GM23338 (cell line): ENCODE data around the gene FNDC8. TPM values are rescaled to one million over a fixed set of nuclear protein-coding genes. Genes with fewer than 3 reads are reported as not detected.
A peak's percentile ranks its signal among the peaks of the same experiment; 100 is the strongest.

Experiments used
- ATAC-seq: fragments of 200-7000 bp; cut with Tn5 transposase; 3 replicates; pipeline ENCODE4 v1.9.1; 2020
- DNase-seq: peaks from one replicate; pipeline ENCODE4 v3.0.0-alpha.2; 2015; ENCODE audit warnings: low spot score
- H2AFZ ChIP-seq: fragments of 200-600 bp; sonication (generic); 2 replicates; pipeline ENCODE4 v1.8.0; 2016; ENCODE audit warnings: antibody characterized with exemption, mild to moderate bottlenecking, moderate library complexity
- H3F3A ChIP-seq: fragments of 200-600 bp; sonication (generic); replicated peaks from 2 replicates; pipeline ENCODE4 v1.8.0; 2017; ENCODE audit warnings: antibody characterized with exemption, mixed run types, low read depth
- H3K27ac ChIP-seq: fragments of 200-600 bp; sonication (generic); 2 replicates; pipeline ENCODE4 v1.6.1; 2016; ENCODE audit warnings: low read depth
- H3K27me3 ChIP-seq: fragments of 200-600 bp; sonication (generic); 2 replicates; pipeline ENCODE4 v1.8.0; 2016; ENCODE audit warnings: mild to moderate bottlenecking, mixed run types, moderate library complexity; ENCODE audit not compliant: insufficient read depth
- H3K36me3 ChIP-seq: fragments of 200-600 bp; sonication (generic); 2 replicates; pipeline ENCODE4 v1.8.0; 2016; ENCODE audit warnings: mild to moderate bottlenecking; ENCODE audit not compliant: insufficient read depth
- H3K4me1 ChIP-seq: fragments of 200-600 bp; sonication (generic); 2 replicates; pipeline ENCODE4 v1.8.0; 2016; ENCODE audit warnings: mild to moderate bottlenecking, moderate library complexity; ENCODE audit not compliant: insufficient read depth
- H3K4me2 ChIP-seq: fragments of 200-600 bp; sonication (generic); 2 replicates; pipeline ENCODE4 v1.7.1; 2017; ENCODE audit warnings: mixed run types
- H3K4me3 ChIP-seq: fragments of 200-600 bp; sonication (generic); 2 replicates; pipeline ENCODE4 v1.6.1; 2016; ENCODE audit warnings: mixed run types
- H3K79me2 ChIP-seq: fragments of 200-600 bp; sonication (generic); replicated peaks from 2 replicates; pipeline ENCODE4 v1.8.0; 2017; ENCODE audit warnings: mild to moderate bottlenecking; ENCODE audit not compliant: insufficient read depth
- H3K9me2 ChIP-seq: fragments of 200-600 bp; sonication (generic); 2 replicates; pipeline ENCODE4 v1.8.0; 2017; ENCODE audit not compliant: insufficient read depth
- H4K20me1 ChIP-seq: fragments of 200-600 bp; sonication (generic); replicated peaks from 2 replicates; pipeline ENCODE4 v1.8.0; 2017; ENCODE audit warnings: mild to moderate bottlenecking; ENCODE audit not compliant: insufficient read depth
- H3K27ac Mint-ChIP-seq: 2 replicates; pipeline ENCODE4 v1.8.0; 2020; ENCODE audit warnings: inconsistent platforms, mild to moderate bottlenecking, moderate library complexity, mixed read lengths
- H3K27me3 Mint-ChIP-seq: 3 replicates; pipeline ENCODE4 v1.8.0; 2022; ENCODE audit warnings: low read depth, mild to moderate bottlenecking, moderate library complexity, mixed read lengths, inconsistent platforms; ENCODE audit not compliant: insufficient read depth, poor library complexity
- H3K36me3 Mint-ChIP-seq: 3 replicates; pipeline ENCODE4 v1.8.0; 2021; ENCODE audit warnings: low read depth, mild to moderate bottlenecking, inconsistent platforms, moderate library complexity, mixed read lengths
- H3K4me1 Mint-ChIP-seq: 3 replicates; pipeline ENCODE4 v1.8.0; 2020; ENCODE audit warnings: mild to moderate bottlenecking, inconsistent platforms, mixed read lengths
- H3K4me3 Mint-ChIP-seq: 3 replicates; pipeline ENCODE4 v1.8.0; 2021; ENCODE audit warnings: moderate library complexity, mild to moderate bottlenecking, inconsistent platforms, mixed read lengths
- H3K9me3 Mint-ChIP-seq: 3 replicates; pipeline ENCODE4 v1.8.0; 2020; ENCODE audit warnings: moderate library complexity, mild to moderate bottlenecking, inconsistent platforms, mixed read lengths
- CREB1 ChIP-seq: fragments of 250-450 bp; sonication (Bioruptor Pico); IDR thresholded peaks from 2 replicates; pipeline ENCODE4 v1.5.0; 2020; ENCODE audit warnings: low read depth, mild to moderate bottlenecking, moderate library complexity
- CTCF ChIP-seq, 2 experiments: fragments of 200-600 bp in 1 of 2; sonication (generic) in 1 of 2; conservative IDR thresholded peaks; 2 replicates each; pipeline versions ENCODE4 v1.5.1 to v1.6.1; 2016 to 2017; ENCODE audit warnings: antibody characterized with exemption in 2 of 2, low read depth in 2 of 2, mild to moderate bottlenecking in 2 of 2, moderate library complexity in 1 of 2
- ETS1 ChIP-seq: IDR thresholded peaks from 2 replicates; pipeline ENCODE4 v1.6.1; 2016; ENCODE audit warnings: antibody characterized with exemption
- EZH2 ChIP-seq: fragments of 200-600 bp; sonication (generic); IDR thresholded peaks from one replicate; pipeline ENCODE4 v1.8.0; 2017; ENCODE audit warnings: antibody characterized with exemption, mild to moderate bottlenecking, low read depth; ENCODE audit not compliant: unreplicated experiment
- EZH2phosphoT487 ChIP-seq: fragments of 200-600 bp; sonication (generic); IDR thresholded peaks from one replicate; pipeline ENCODE4 v1.8.1; 2018; ENCODE audit warnings: antibody characterized with exemption; ENCODE audit not compliant: unreplicated experiment
- JUNB ChIP-seq: IDR thresholded peaks from one replicate; pipeline ENCODE4 v1.6.1; 2016; ENCODE audit warnings: antibody characterized with exemption; ENCODE audit not compliant: unreplicated experiment
- NANOG ChIP-seq: IDR thresholded peaks from 2 replicates; pipeline ENCODE4 v1.6.1; 2016; ENCODE audit warnings: antibody characterized with exemption, borderline replicate concordance
- POLR2AphosphoS5 ChIP-seq: IDR thresholded peaks from 2 replicates; pipeline ENCODE4 v1.6.1; 2016; ENCODE audit warnings: antibody characterized with exemption, low read depth
- STAT1 ChIP-seq: IDR thresholded peaks from one replicate; pipeline ENCODE4 v1.6.1; 2016; ENCODE audit warnings: antibody characterized with exemption; ENCODE audit not compliant: unreplicated experiment
- ZNF114 ChIP-seq: fragments of 250-450 bp; sonication (Bioruptor Pico); IDR thresholded peaks from 2 replicates; pipeline ENCODE4 v1.5.0; 2020; ENCODE audit warnings: mild to moderate bottlenecking, moderate library complexity
- ZNF462 ChIP-seq: fragments of 250-450 bp; sonication (Bioruptor Pico); IDR thresholded peaks from 2 replicates; pipeline ENCODE4 v1.5.0; 2020; ENCODE audit warnings: mild to moderate bottlenecking, moderate library complexity
- polyA plus RNA-seq: library from polyadenylated mRNA; unstranded; fragments of >200 nt; fragmentation: Nextera tagmentation; extraction: Ambion mirVana; gene quantifications from 2 replicates; pipeline ENCODE4 v1.2.1, GENCODE V29; 2016
- total RNA-seq: library from RNA; depleted of rRNA; stranded (reverse); fragments of >200 nt; shearing (Covaris generic); gene quantifications from 2 replicates; pipeline ENCODE4 v1.2.3, GENCODE V29; 2014

The FNDC8 gene
- total and polyA plus RNA-seq, 2 experiments from 2014 or later = not detected

- H3K4me3 Mint-ChIP-seq = no peak overlapping the region
- Histone ChIP-seq H4K20me1 (no peaks in the 10 kb centered on the region), H3K4me3 (no peak overlapping the region), H3K4me2 (no peak overlapping the region), H2AFZ (peak overlapping the region; percentile 72; the same call in 1 of the 2 replicates), H3K36me3 (no peaks in the 10 kb centered on the region), H3F3A (no peaks in the 10 kb centered on the region), H3K79me2 (no peaks in the 10 kb centered on the region), H3K27me3 (no peaks in the 10 kb centered on the region), H3K9me2 (no peaks in the 10 kb centered on the region), H3K27ac (no peak overlapping the region), H3K4me1 (no peaks in the 10 kb centered on the region)
- H3K36me3 Mint-ChIP-seq = no peaks in the 10 kb centered on the region
- TF ChIP-seq ZNF114 (CRISPR knock-in tag) (no peak), CTCF (conservative IDR thresholded peaks at IDR 0.05; ENCODE audit: low read depth in 2 of 2) (peak; percentile 11 to 29; a peak in 1 of 4 replicates)
- DNase-seq (no peak), ATAC-seq (peak; percentile 34; the same call in 1 of the 3 replicates)
- no peak overlapping the region for H3K27ac Mint-ChIP-seq
- H3K27me3 Mint-ChIP-seq = peaks cover 15% of the 10 kb centered on the region
- H3K4me1 Mint-ChIP-seq = no peaks in the 10 kb centered on the region
- no peaks in the 10 kb centered on the region; the same call in 2 of the 3 replicates for H3K9me3 Mint-ChIP-seq
Observed at GRCh38 chr17:35170968-35171771, 49.8 kb downstream of the FNDC8 start.

GRCh38 chr17:35171834-35172233, 50.4 kb downstream of the FNDC8 start:
- peaks cover 15% of the 10 kb centered on the region for H3K27me3 Mint-ChIP-seq
- ATAC-seq (no peak), DNase-seq (no peak)
- H3K36me3 ChIP-seq = no peaks in the 10 kb centered on the region
- H3K4me2 ChIP-seq = no peak overlapping the region
- no peak overlapping the region for H2AFZ ChIP-seq
- no peaks in the 10 kb centered on the region for H3F3A ChIP-seq
- H3K27ac Mint-ChIP-seq = no peak overlapping the region
- no peaks in the 10 kb centered on the region for H3K36me3 Mint-ChIP-seq
- no peak overlapping the region for H3K4me3 ChIP-seq
- no peaks in the 10 kb centered on the region for H4K20me1 ChIP-seq
- H3K4me3 Mint-ChIP-seq = no peak overlapping the region
- no peaks in the 10 kb centered on the region for H3K27me3 ChIP-seq
- no peaks in the 10 kb centered on the region for H3K9me2 ChIP-seq
- no peaks in the 10 kb centered on the region for H3K4me1 Mint-ChIP-seq
- no peaks in the 10 kb centered on the region for H3K79me2 ChIP-seq
- H3K9me3 Mint-ChIP-seq = no peaks in the 10 kb centered on the region; the same call in 2 of the 3 replicates
- H3K4me1 ChIP-seq = no peaks in the 10 kb centered on the region
- H3K27ac ChIP-seq = no peak overlapping the region
- TF ChIP-seq ETS1 (no peak), JUNB (no peak), STAT1 (no peak), ZNF462 (CRISPR knock-in tag) (no peak), NANOG (no peak), EZH2 (no peak), EZH2phosphoT487 (no peak), POLR2AphosphoS5 (no peak), CREB1 (CRISPR knock-in tag) (no peak)
